Measurements from ENCODE around the gene DNAJC1. TPM values are rescaled to one million over a fixed set of nuclear protein-coding genes. Genes with fewer than 3 reads are reported as not detected.
"Not testable (repeated sequence)": the region's sequence is repeated elsewhere in the genome, so short reads cannot be mapped to it uniquely, and the experiment has no call there.

DNAJC1 gene
- total RNA-seq, 1 donor from 2014 or later: 24.2 TPM

GRCh38 chr10:21834574-21834973, 169.0 kb downstream of the DNAJC1 start:
- intact Hi-C loops (cut with micrococcal nuclease): not testable (repeated sequence)

DNA sequence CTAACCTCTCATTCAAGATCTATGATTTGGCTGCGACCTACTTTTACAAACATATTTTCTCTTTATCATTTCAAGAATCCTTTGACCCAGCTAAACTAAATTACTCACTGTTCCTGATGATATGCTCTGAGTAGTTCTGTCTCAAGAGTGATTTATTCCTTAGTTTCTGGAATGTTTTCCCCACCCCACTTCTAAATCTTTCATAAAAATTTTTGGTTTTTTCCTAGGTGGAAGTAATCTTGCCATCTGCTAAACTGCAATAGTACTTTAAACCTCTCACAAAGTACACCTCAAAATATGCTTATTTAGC, 170.8 kb downstream of the DNAJC1 start:
- intact Hi-C loops (cut with micrococcal nuclease): no loop called here

- intact Hi-C loops (cut with micrococcal nuclease): no loop called here
These were observed 171.3 kb downstream of the DNAJC1 start for GRCh38 chr10:21831986-21832820.

DNA sequence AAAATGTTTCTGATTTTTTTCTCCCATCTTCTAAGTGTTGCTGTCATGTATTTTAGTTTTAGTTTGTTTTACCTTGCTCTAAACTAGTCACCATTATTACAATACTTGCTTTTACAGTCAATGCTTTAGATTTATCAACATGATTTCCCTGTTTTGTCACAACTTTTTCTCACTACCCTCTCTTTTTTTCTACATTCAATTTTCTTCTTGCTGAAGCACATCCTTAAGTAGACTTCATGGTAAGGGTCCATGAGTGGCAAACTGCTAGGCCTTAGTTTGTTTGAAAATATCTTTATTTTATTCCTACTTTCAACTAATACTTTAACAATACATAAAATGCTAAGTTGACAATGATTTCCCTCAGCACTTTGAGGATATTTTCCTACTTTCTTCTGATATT, 173.5 kb downstream of the DNAJC1 start:
- intact Hi-C loops (cut with micrococcal nuclease): no loop called here

GRCh38 chr10:21827308-21827707, 176.2 kb downstream of the DNAJC1 start:
- intact Hi-C loops (cut with micrococcal nuclease): no loop called here

DNA sequence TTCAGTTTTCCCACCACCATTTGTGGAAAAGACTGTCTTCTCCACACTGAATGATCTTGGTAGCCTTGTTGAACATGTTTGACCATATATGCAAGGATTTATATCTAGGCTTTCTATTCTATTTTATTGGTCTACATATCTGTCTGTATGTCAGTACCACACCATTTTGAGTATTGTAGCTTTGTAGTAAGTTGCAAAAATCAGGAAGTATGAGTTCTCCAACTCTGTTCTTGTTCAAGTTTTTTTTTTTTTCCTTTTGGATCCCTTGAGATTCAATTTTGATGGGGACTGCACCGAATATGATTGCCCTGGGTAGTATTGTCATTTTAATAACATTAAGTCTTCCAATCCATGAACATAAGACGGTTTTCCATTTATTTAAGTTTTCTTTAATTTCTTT, 176.8 kb downstream of the DNAJC1 start:
- intact Hi-C loops (cut with micrococcal nuclease): no loop called here

- intact Hi-C loops (cut with micrococcal nuclease): no loop called here
These were observed 178.2 kb downstream of the DNAJC1 start for GRCh38 chr10:21825345-21825744.

- intact Hi-C loops (cut with micrococcal nuclease): no loop called here
These were observed 179.1 kb downstream of the DNAJC1 start for GRCh38 chr10:21824409-21824808.

GRCh38 chr10:21823617-21824016, 179.9 kb downstream of the DNAJC1 start:
- intact Hi-C loops (cut with micrococcal nuclease): no loop called here

- intact Hi-C loops (cut with micrococcal nuclease): not testable (repeated sequence)
These were observed 181.3 kb downstream of the DNAJC1 start for GRCh38 chr10:21822273-21822672.

DNA sequence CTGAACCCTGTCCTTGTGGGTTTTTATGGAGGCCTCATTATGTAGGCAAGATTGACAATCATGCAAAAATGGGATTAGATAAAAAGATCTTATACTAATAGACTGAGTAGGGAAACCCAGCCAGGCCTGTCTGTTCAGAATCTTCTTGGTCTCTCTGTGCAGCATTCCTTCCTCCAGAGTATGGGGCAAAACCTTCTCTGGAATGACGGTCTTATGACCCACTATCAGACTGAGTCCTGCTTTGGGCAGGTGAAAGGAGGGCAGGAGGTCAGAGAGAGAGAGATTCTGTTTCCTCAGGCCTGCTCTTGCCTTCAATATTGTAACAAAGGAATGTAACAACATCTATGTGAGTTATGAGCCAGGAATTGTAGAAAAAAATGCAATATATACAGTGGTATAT, 182.6 kb downstream of the DNAJC1 start:
- intact Hi-C loops (cut with micrococcal nuclease): no loop called here

DNA sequence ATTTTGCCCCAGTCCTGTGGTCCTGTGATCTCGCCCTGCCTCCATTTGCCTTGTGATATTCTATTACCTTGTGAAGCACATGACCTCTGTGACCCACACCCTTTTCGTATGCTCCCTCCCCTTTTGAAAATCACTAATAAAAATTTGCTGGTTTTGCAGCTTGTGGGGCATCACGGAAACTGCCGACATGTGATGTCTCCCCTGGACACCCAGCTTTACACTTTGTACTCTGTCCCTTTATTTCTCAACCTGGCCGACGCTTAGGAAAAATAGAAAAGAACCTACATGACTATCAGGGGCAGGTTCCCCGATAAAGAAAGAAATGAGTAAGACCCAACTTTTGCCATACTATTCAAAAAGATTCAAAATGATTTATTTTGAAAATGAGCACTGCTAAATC, 185.1 kb downstream of the DNAJC1 start:
- intact Hi-C loops (cut with micrococcal nuclease): not testable (repeated sequence)

GRCh38 chr10:21814866-21815265, 188.7 kb downstream of the DNAJC1 start:
- intact Hi-C loops (cut with micrococcal nuclease): no loop called here

DNA sequence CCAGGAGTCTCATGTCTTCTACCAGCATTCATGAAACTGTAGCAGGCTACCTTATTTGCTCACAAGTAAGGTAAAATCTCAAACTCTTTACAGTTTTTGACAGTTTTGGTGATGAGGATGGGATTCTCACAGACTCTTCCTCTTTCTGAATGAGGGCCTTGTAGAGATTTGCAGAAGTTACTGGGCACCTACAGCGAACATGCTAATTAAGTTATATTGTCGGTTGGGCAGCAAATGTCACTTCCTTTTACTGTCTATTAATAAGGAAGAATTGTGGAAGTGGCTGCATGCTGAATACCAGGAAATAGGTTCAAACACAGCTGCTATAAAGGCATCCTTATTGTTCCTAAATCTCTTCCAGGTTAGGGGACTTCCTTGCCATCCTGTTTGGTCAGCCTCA, 189.6 kb downstream of the DNAJC1 start:
- intact Hi-C loops (cut with micrococcal nuclease): no loop called here

DNA sequence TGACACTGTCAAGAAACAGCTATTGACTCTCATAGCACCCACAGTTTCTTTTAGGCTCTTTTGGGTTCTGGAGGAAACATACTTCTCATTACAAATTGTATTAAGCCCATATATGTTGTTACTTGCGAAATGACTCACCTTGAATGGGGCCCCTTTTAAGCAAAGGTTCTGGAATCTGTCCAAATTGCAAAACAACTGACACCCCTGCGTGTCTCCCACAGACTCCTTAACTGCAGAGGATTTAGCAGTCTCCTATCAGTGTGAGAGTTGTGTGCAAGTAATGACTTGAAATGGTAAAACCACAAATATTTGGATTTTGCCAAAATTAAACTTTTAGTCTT, 192.3 kb downstream of the DNAJC1 start:
- intact Hi-C loops (cut with micrococcal nuclease): no loop called here

DNA sequence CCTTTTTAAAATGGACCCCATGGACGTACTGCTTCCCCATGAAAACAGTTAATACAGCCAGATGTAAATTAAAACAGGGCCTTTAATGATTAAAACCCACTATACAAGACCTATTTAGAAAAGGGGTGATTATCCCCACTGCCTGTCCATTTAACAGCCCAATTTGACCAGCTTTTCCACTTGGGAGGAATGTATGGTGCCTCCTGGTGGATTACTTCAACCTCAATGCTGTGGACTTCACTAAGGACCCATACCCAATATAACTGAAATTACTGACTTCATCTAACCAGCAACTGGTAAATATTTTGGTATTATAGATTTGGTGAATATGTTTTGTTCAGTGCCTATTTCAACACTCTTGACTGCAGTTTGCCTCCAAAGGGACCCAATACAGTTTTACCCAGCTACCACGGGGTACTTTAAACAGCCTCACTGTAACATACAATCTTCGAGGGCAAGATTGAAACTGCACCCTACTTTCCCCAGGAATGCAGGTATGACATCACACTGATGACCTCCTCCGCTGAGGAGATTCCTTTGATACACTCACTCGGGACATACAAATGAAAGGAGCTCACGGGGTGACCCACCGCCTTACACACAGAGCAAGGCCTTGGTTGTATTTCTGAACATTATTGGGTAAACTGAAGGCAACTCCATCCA, 192.8 kb downstream of the DNAJC1 start:
- intact Hi-C loops (cut with micrococcal nuclease): no loop called here

DNA sequence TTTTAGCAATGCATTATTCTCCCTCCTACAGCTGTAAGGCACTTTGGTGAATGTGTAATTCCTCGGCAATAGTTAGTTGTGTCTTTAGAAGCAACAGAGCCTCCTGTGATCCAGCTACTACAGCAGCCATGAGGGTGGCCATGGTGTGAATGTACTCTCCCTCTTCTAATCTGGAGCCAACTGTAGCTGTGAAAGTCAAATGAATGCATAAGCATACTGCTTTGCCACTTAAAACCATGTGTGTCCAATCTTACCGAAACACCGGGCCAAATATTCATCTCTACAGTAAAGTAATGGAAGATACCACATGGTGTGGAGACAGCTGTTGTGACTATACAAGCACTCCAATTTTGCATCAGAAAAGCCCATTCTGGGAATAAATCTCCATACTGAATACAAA, 195.0 kb downstream of the DNAJC1 start:
- intact Hi-C loops (cut with micrococcal nuclease): no loop called here

DNA sequence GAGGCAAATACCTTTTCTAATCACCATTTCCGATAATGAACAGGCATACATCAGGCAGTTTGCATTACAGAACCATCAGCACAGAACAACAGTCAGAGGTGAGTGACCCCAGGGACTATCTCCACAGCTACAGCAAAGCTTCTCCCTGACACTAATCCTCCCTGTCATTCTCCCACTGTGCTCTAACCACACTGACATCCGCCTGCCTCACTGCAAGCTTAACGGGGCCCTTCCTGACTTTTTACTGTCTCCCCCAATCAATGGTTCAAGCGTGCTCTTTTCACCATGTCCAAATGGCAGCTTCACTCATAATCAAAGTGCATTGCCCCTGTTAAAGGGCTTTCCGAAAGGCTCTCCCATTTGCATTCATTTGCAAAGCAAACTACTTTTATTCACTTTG, 196.3 kb downstream of the DNAJC1 start:
- intact Hi-C loops (cut with micrococcal nuclease): no loop called here

DNA sequence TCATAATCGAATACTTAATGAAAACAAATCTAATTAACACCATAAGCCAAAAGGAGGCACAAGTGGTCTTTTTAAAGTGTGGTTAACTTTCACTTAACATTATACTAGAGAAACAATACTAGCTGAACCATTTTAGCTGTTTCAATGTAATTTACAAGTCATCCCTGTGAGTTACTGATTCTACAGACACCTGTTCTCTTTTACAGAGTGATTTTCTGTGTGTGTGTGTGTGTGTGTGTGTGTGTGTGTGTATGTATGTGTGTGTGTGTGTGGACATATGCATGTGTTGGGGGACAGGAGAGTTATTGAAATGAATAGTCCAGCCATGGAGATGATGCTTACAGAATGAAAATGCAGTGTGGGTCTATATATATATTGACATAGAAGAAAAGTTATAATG, 200.2 kb downstream of the DNAJC1 start:
- intact Hi-C loops (cut with micrococcal nuclease): no loop called here

GRCh38 chr10:21801609-21802008, 201.9 kb downstream of the DNAJC1 start:
- intact Hi-C loops (cut with micrococcal nuclease): no loop called here

DNA sequence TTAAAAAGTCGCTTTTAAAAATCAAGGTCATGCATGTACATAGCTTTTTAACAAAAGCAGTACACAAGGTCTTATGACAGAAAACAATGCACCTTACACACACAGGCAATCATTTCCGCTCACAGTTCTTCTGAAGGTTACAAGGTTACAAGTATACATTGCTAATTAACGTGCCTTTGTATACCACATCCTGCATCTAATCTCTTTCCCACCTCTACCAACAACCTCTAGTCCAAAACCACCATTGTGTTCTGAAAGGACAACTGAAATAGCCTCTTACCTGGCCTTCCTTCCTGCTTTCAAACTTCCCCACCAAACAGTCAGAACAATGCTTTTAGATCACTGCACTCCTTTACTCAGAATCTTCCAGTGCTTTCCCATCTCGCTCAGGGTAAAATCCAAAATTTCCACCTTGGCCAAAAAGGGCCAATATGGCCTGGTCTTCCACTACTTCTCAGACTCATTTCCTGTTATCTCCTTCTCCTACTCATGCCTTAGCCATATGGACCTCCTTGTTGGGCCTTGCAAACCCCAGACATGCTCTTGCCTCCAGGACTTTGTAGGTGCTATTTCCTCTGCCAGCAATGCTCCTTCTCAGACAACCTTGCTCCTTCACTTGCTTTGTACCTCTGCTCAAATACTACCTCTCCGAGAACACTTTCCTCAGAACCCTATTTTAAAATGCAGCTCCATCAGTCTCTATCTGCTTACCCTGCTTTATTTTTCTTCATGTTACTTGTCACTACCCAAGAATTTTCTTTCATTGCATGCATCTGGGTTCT, 205.4 kb downstream of the DNAJC1 start:
- intact Hi-C loops (cut with micrococcal nuclease): loop anchor here (1.0 to 5.0 kb wide), 3 partner anchors 34 to 301 kb away; no protein-coding TSS in a partner anchor

DNA sequence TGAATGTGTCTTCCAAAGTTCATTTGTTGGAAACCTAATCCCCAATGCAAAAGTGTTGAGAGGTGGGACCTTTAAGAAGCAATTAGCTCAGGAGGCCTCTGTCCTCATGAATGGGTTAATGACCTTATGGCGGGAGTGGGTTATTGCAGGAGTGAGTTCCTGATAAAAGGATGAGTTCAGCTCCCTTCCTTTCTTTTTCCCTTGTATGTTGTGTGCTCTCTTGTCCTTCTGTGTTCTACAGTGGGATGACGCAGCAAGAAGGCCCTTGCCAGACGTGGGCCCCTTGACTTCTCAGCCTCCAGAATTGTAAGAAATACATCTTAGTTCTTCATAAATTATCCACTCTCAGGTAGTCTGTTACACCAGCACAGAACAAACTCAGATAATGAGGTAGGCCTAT, 206.0 kb downstream of the DNAJC1 start:
- intact Hi-C loops (cut with micrococcal nuclease): loop anchor here (5.0 kb wide), 1 partner anchor 300 kb away; no protein-coding TSS in a partner anchor

All from T-helper 1 cell treated with Interleukin-12 subunit alpha and Interleukin-12 subunit beta and Interleukin-4 antibody, amounts not matched to agents 30 ng/mL and 1 ng/mL, for 36 hours (primary cell).